Left cardiac atrium (tissue), 4 donors: ENCODE results near the gene SPHK2. TPM values are rescaled to one million over a fixed set of nuclear protein-coding genes. Genes with fewer than 3 reads are reported as not detected.
A peak's percentile ranks its signal among the peaks of the same experiment; 100 is the strongest.

Experiments
- ATAC-seq, 2 donors: fragments of 200-7000 bp; cut with Tn5 transposase; one replicate each; pipeline ENCODE4 v1.9.1; 2020; ENCODE audit warnings: mild to moderate bottlenecking in 2 of 2, moderate library complexity in 2 of 2
- DNase-seq: peaks from one replicate; pipeline ENCODE4 v3.0.0-alpha.2; 2020
- intact Hi-C, 2 donors: fragments of 100-400 bp; cut with DNase I; formaldehyde crosslinking; loops; one replicate each; pipeline versions ENCODE4 v1.14.1 to v1.15.1; 2022 to 2023
- total RNA-seq, 2 donors: library from RNA; stranded (reverse); fragmentation: NEBNext Ultra II Directional; extraction: Animal tissue kit (Norgen Biotek cat#: 25700); gene quantifications; one replicate each; pipeline ENCODE4 v1.2.1, GENCODE V29; 2021
- donor health status: DM: no; HTN: yes; CAD: no.
- donor health status: DM: no; HTN: yes; CAD: no; lungs with severe emphysema.
- donor health status: DM: yes; HTN: yes; CAD: no.
- donor health status: Dilated cardiomyopathy.

The SPHK2 gene
- total RNA-seq, 2 donors from 2014 or later, result 9.0 to 9.3 TPM

DNA sequence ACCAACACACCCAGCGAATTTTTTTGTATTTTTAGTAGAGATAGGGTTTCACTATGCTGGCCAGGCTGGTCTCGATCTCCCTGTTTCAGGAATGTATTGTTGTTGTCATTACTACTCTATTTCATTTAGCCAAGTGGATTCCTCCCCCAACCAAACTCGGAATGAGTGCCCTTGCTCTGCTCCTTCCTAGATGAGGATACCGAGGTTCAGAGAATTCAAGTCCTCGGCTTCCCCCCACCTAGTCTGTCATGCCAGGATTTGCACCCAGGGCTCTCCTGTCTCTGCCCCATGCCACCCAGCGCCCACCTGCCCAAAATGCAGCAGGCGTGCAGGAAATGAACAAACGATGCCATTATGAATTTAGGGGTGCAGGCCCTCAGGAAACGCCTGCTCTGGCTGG, 16.3 kb upstream of the SPHK2 start:
- no peak for ATAC-seq
- intact Hi-C loops, result no loop called here
- no peak for DNase-seq

DNA sequence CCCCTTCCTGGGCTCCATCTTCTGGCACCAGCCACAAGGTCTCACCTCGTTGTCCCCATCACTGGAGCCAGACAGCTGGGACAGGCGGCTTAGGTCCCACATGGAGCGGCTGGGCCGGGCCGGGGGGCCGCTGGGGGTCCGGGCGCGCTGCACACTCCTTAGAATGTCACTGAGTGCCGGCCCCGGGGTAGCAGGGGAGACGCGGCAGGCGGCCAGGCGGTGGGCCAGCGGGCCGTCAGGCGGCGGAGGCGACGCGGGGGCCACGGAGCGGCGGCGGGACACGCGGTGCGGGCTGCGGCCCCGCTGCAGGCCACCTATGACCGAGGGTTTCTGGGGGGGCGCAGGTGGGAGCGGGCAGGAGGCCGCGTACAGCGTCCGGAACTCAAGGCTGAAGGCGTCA, 15.9 kb upstream of the SPHK2 start:
- no peak for ATAC-seq
- DNase-seq, result no peak
- intact Hi-C loops, result no loop called here

DNA sequence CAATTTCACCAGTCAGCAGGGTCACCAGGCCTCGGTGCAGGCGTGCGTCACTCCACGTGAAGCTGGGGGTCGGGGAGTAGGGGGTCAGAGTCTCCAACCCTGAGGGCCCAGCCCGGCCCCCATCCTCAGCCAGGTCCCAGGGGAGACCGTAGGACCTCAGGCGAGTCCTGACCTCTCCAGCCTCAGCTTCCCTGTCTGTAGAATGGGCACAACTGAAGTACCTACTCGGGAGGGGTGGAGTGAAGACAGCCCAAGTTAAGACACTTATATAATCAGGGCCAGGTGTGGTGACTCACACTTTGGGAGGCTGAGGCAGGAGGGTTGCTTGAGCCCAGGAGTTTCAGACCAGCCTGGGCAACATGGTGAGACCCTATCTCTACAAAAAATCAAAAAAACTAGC, 15.5 kb upstream of the SPHK2 start:
- DNase-seq, result no peak
- intact Hi-C loops, result no loop called here

DNA sequence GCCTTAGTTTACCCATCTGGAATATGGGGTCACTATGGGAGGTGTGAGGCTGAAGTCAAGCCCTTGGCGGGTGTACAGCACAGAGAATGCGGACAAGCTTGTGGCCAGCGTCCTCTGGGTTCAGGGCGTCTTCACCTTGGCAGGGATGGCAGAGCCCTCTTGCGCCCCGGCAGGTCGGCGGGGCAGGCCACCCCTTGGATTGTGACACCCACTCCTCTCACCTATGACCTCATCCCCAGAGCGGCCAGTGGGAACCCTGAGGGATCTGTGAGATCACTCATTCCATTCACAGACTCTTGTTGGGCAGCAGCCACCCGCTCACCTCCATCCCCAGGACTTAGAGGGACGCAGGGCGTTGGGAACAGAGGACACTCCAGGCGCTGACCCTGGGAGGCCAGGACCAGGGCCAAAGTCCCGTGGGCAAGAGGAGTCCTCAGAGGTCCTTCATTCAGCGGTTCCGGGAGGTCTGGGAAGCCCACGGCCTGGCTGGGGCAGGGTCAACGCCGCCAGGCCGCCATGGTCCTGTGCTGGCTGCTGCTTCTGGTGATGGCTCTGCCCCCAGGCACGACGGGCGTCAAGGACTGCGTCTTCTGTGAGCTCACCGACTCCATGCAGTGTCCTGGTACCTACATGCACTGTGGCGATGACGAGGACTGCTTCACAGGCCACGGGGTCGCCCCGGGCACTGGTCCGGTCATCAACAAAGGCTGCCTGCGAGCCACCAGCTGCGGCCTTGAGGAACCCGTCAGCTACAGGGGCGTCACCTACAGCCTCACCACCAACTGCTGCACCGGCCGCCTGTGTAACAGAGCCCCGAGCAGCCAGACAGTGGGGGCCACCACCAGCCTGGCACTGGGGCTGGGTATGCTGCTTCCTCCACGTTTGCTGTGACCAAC, 12.6 kb upstream of the SPHK2 start, which contains the start of gene SPACA4:
SPACA4 (plus strand) TSS at position 280 of the 896 bp plus-strand sequence; CDS start at position 517, 237 bp downstream.
- intact Hi-C loops, result no loop called here
- DNase-seq (no peak), ATAC-seq (no peak)

More for the DNA sequence above, 15.5 kb upstream of the SPHK2 start:
- ATAC-seq, result no peak

DNA sequence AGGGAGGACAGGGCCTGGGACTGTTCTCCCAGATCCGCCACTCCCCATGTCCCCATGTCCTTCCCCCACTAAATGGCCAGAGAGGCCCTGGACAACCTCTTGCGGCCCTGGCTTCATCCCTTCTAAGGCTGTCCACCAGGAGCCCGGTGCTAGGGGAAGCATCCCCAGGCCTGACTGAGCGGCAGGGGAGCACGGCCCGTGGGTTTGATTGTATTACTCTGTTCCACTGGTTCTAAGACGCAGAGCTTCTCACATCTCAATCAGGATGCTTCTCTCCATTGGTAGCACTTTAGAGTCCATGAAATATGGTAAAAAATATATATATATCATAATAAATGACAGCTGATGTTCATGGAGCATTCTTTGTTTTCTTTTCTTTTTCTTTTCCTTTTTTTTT, 11.9 kb upstream of the SPHK2 start:
- intact Hi-C loops, result no loop called here
- DNase-seq (no peak), ATAC-seq (no peak)

DNA sequence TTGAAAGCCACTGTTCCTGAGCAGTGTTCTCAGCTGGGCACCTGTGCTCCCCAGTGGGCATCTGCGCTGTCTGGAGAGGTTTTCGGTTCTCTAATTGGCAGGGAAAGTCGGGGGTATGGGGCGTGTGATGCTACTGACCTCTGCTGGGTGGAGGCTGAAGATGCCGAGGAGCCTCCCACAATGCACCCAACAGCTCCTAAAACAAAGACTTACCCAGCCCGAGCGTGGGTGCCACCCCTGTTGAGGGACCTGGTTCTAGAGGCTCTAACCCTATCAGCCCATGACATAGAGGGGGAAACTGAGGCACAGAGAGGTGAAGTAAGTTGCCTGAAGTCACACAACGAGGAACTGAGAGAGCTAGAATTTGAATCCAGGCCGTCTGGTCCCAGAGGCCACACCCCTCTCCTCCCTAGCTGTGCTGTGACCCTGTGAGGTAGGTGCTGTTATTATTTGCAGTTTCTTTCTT, 10.5 kb upstream of the SPHK2 start:
- intact Hi-C loops, result no loop called here
- ATAC-seq, result peak in 1 of 2 donors; percentile 40
- no peak for DNase-seq

DNA sequence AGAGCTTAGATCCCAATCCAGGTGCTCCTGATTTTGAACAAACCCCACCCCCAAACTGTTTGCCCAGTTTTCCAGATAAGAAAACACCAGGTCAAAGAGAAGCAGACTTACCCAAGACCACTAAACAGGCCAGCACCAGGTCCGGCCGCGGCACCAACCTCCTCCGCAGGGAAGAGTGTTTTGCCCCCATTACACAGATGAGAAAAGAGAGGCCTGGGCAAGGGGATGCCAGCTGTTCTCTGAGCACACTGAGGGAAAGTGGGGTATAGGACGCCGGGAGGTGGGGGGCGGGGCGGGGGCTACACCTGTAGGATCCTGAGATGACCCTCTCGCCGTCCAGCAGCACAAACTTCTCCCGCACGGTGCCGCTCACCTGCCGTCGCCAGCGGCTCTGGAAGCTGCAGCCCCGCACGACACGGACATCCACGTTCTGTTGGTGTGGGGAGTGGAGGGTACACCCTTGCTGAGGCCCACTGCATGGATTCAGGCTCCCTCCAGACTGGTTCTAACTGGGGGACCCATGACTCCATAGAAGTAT, 9.7 kb upstream of the SPHK2 start:
- no peak for ATAC-seq
- no peak for DNase-seq
- intact Hi-C loops, result no loop called here

DNA sequence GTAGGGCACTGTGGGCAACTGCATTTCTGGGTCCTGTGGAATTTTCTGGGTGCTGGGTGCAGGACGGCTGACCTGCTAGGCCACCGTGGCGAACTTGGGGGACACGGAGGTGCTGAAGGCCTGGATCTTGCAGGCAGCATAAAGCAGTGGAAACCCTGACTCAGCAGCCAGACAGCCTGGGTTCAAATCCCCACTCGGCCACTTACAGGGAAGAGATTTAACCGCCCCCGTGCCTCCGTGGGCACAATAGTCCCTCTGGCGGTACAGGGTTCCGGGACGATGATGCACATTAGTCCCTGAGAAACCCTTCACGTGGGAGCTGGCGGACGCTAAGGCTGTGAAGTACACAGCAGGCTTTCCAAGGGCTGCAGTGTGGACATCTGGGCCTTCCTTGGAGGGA, 7.4 kb upstream of the SPHK2 start:
- intact Hi-C loops, result no loop called here
- ATAC-seq, result no peak
- DNase-seq, result no peak

DNA sequence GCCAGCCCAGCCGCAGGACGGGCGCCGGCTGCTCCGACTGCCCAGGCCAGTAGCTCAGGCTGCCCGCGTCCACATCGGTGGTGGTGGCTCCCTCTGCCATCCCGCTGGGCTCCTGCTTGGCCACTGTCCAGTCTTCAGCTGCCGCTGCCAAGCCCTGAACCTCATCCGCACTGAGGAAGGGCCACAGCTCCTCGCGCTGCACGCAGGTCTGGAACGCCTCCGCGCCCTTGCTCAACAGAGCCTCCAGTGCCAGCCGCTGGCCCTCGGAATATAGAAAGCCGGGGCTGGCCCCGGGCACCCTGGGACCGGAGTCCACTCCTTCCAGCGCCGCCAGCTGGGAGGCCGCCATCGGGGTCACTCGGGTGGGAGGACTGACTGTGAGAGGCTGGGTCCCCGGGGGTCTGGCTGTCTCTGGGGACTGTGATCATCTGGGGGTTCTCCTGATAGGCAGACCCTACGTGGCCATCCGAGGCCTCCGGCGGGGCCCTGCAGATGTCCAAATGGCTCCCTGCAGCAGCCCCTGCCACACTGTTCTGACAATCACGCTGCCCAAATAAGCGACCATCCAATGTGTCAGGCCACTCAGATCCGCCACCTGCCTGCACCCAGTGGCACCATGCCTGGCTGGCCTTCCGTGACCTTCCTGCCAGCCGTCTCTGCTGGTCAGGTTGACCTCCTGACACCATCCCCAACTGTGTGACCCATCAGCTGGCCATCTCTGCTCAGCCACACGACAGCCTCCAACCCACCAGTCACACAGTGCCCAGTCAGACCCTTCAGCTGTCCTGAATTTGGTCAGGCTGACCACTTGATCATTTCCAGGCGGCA, 6.1 kb upstream of the SPHK2 start:
- ATAC-seq, result peak; percentile 6 to 17
- intact Hi-C loops, result no loop called here
- DNase-seq, result no peak

DNA sequence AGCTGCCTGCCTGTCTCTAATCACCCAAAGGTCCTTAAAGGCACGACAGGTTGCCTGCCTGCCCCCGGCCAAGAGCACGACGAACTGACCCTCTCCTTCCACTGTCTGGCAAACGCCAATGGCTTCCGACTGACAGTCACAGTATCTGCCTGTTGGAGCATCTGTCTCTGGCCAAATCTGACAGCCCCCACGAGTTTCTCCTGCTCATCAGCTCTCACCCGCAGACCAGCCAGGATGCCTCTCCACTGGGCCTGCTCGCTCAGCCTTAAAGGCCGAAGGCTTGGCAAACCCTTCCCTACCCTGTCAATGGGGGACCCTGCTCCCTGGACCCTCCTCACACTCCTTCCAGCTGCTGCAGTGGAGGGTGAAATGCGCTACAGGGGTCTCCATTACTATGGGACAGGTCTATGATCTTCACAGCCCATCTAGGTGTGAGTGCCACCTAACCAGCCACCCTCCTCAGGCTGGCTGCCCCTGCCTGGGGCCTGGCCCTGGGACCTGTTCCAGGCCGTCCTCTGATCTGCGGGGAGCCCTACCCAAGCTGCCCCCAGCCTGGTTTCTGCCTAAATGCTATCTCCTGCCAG, 5.4 kb upstream of the SPHK2 start:
- ATAC-seq (peak in 1 of 2 donors; percentile 31), DNase-seq (no peak)
- intact Hi-C loops, result no loop called here

DNA sequence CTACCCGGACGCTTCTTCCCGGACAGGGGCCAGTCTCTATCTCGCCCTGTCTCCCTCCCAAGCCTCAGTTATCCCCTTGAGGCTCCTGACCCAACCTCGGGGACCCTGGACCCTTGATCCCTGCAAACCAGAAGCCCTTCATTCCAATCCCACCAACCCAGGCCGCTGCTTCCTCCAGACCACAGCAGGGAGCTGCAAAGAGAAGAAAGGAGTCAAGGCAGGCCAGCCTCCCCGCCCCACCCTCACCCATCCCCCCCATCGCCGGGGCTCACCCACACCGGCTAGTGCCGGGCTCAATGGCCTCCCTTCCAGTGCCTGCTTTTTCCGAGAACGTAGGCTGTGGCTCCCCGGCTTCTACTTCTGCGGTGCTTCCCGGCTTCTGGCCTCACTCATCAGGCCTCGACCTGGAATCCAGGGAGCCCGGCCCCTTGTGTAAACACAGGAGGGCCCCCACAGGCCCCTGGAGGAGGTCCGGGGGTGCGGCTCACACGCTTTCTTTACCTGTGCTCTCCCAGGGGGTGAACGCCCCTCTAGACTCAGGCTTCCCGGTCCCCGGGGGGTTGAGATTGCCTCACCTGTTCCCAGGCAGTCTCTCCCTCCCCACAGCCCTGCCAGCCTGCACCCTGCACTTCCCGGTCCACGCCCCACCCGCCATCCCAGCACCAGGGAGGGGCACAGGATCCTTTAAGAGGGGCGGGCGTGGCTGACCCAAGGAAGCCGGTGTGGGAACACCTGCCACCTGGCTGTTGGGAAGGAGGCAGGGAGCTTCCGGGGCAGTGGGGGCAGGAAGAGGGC, 4.7 kb upstream of the SPHK2 start, which contains the start of gene FAM83E:
FAM83E (minus strand) TSS at position 641 of the 795 bp plus-strand sequence. CDS start 1,704 bp downstream, outside the sequence.
- intact Hi-C loops, result no loop called here
- ATAC-seq (no peak), DNase-seq (no peak)

DNA sequence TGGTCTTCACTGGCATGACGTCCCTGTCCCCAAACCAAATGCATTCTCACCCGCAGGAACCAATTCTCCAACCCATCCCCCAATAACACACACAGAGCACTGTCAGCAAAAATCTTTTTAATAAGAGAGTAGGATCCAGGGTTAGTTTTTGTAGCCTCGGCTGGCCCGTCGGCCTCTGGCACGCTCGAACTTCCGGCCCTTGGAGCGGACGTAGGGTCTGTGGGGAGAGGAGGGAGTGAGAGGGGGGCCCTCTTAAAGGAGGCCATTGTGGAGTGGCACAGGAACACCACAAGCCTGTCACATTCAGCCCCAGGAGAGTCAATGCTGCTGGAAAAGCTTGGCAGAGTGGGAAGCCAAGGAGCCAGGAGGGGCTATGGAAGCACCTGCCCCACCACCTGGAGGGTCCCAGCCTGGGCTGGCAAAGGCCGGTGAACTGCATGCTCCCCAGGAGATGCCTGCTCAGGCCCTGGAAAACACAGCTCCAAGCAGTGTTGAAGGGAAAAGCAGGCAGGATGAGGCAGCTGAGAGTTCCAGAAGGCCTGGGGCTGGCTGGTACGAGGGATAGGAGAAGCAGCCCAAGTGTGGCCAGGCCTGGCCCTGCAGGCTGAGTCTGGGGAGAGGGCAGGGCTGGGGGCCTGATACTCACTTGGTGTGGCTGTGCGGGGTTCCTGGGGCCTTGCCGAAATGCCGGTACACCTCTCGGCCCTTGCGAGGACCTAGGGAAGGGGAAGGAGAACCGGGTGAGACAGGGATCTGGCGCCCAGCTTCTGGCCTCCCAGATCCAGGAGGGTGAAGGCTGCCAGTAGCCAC, 3.9 kb upstream of the SPHK2 start:
- ATAC-seq, result no peak
- DNase-seq, result no peak
- intact Hi-C loops, result no loop called here

DNA sequence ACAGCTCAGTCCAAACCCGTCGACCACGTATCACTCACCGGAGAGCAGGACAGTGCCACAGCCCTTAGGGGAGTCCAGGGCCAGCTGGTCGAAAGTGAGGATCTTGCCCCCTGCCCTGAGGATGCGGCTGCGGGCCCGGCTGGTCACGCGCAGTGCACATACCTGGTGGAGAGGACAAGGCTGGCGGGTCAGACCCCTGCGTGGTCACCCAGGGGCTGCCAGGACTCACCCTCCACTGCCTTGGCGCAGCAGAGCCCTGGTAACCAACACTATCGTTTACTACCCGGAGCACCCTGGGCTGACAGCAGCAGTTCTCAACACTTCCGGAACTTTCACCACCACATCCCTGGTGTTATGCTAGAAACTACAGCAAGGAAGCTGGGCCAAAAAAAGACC, 3.3 kb upstream of the SPHK2 start:
- DNase-seq (no peak), ATAC-seq (no peak)
- intact Hi-C loops, result no loop called here

DNA sequence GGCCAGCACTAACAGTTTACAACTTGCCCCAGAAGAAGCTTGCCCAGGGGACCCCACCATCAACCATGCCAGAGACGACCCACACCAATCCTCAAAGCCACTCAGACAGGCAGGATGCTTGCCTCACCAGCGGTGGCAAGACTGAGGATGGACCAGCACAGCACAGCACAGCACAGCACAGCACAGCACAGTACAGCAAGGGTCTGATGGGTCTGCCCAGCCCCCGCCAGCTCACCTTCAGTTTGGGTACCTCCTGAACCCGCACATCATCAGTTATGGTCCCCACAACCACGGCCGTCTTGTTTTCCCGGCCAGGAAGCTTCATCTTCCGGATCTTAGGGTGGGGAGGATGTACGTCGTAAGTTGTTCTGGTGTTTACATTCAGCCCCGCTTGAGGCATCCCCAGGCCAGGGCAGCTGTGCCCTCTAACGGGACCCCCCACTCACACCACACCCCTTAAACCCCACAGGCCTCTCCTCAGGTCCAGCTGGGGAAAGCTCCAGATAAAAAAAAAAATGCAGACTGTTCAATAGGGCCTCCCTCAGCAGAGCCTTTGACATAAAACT, 2.7 kb upstream of the SPHK2 start:
- no peak for ATAC-seq
- no peak for DNase-seq
- intact Hi-C loops, result no loop called here

DNA sequence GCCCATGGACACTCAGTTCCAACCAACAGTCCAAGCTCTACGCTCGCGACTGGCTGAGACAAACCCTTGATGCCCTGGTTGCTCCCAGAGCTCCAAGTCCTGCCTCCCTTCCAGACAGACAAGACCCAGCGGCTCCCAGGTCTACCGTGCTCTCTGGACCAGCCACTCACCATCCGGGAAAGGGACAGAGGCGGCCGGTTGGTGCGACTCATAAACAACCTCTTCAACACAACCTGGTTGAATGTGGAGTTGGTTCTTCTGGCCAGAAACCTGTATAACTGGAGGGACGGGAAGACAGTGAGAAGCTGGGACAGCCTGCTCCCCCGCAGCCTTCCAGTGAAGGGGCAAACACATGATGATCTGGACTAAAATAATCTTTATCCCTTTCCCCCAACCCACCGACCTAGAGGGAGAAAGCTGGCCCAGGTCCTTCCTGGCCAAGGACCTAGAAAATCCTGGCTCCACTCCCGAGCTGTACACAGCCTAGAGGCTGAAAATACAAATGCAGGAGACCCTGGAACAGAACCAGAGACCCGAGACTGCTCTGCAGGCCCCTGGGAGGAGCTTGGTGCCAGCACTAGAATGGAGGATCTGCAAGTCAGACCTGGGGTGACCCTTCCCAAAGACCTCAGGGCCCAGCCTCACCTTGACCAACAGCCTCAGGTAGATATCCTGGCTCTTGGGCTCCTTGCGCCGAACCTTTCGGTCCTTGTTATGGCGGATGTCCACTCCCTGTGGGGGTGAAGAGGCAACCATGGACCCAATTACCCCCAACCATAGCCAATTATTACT, 2.0 kb upstream of the SPHK2 start:
- intact Hi-C loops, result no loop called here
- ATAC-seq, result no peak
- no peak for DNase-seq

DNA sequence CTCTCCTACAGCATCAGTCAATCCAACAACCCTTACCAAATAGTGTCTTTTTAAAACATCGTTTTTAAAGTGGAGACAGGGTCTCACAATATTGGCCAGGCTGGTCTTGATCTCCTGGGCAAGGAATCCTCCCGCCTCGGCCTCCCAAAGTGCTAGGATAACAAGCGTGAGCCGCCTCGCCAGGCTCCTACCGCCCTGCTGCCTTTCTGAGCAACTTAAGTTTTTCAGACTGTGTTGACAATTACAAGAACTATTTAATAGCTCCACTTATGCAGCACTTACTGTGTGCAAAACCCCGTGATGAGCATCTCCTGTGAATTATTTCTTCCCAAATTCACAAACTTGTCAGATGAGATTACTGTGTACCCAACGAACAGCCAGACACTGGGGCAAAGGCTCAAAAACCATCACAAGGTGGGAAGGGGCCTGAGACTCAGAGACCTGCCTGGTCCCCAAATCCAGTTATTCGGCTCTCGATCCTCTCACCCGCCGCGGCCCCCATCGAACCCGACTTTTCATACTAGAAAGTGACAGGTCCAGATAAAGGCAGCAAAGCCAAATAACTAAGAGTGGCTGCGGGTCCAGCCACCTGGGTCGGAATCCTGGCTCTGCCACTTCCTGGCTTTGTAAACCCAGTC, 909 bp upstream of the SPHK2 start:
- intact Hi-C loops, result no loop called here
- DNase-seq, result no peak
- ATAC-seq, result no peak
